HG02642 (cell line): Measurements from ENCODE around the gene MTX1.
"Not testable (repeated sequence)": the region's sequence is repeated elsewhere in the genome, so short reads cannot be mapped to it uniquely, and the experiment has no call there.

Source experiments
- ATAC-seq: cut with Tn5 transposase; IDR thresholded peaks from one replicate; pipeline ENCODE4 v1.9.1; 2021; ENCODE audit warnings: mild to moderate bottlenecking; ENCODE audit not compliant: unreplicated experiment, poor library complexity

MTX1 gene

DNA sequence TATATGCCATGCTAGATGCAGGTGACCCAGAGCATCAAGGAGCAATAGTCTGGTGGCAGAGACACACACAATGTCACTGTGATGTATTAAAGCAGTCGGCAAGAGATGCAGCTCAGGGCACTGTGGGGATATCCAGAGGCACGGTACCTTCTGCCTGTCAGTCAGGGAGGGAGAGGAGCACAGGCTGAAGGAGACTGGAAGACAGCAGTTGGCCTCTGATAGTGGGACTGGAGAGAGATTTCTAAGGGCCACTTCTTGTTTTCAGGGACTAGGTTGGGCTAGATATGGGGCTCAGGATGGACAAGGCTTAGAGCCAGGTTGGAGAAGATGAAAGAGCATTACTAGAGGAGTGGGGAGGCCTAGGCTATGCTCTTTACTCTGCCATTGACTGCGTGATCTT is 22.8 kb downstream of the MTX1 start:
- ATAC-seq, result not testable (repeated sequence)

DNA sequence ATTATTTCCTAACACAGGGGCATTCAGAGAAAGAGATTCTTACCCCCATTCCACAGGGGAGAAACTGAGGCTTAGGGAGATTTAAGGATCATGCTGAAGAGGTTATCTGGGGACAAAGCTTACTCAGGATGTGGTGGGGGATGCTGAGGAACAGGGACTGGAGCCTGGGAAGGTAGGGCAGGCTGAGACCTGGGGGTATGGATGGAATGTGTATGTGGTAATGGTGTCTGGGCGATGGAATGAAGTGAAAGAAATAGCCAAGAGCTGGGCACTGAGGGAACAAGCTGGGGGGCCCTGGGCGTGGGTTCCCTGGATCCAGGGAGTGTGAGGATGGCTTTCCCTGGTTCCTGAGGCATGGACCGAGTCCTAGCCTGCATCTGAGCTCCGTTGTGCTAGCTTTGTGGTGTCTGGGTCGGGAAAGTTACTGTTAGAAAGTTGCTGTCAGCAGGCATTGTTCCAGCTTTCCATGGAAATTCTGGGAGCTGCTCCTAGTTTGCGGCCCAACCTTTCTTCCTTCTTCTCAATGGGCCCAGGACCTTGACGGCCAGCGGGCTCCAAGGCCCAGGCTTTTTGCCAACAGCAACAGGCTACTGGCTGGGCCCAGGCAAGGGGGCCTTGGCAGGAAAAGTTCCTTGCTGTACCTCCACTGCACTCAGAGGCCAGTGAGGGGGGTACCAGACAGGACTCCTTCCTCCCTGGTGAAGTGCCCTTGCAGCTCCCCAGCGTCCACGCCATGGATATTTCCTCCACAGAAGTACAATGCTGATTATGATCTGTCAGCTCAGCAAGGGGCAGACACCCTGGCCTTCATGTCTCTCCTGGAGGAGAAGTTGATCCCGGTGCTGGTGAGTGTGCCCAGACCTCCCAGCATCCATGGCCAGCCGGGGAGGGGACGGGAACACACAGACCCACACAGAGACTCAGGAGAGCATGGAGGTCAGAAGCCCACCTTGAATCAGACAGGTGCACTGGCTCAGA is 23.8 kb downstream of the MTX1 start:
- not testable (repeated sequence) for ATAC-seq

DNA sequence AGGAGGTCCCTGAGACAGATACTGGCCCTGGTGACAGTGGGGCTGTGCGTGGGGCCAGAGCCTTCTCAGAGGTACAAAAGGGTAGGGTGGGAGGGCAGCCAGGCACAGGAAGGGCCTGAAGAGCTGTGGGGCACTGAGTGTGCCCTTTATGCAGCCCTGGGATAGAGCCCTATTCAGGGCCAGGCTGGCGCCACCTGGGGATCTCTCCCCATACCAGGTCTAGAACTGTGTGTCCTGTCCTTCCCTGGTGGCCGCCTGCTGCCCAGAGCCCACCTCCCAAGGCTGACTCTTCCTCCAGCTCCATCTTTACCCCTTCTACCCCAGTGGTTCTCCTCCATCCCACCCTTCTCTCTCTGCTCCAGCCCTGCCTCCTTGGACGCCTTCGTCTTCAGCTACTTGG is 25.0 kb downstream of the MTX1 start:
- not testable (repeated sequence) for ATAC-seq

DNA sequence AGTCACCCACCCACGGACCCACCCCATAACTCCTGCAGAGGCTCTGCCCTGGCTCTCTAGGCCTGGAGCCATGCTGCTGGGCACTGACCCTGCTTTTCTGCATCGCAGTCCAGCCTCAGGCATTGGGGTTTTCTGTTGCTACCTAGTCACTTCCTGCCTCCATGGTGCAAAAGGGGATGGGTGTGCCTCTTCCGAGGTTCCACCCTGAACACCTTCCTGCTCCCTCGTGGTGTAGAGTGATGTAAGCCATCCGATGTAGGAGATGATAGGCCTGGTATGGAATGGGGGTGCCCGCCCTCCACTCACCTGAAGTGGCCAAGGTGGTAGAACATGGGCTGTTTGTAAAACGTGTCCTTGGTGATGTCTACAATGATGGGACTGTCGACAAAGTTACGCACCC is 26.9 kb downstream of the MTX1 start:
- ATAC-seq, result not testable (repeated sequence)

DNA sequence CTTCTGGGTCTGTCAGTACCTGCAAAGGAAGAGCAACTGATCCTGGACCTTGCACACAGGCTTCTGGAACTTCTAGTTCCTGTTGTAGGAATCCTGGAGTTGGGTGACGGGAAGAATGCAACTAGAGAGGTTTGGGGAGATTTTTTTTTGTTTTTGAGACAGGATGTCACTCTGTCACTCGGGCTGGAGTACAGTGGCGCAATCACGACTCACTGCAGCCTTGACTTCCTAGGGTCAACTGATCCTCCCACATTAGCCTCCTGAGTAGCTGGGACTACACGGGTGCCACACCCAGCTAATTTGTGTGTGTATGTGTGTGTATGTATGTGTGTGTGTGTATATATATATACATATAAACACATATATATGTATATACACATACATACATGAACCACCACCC is 28.0 kb downstream of the MTX1 start:
- no peak for ATAC-seq

DNA sequence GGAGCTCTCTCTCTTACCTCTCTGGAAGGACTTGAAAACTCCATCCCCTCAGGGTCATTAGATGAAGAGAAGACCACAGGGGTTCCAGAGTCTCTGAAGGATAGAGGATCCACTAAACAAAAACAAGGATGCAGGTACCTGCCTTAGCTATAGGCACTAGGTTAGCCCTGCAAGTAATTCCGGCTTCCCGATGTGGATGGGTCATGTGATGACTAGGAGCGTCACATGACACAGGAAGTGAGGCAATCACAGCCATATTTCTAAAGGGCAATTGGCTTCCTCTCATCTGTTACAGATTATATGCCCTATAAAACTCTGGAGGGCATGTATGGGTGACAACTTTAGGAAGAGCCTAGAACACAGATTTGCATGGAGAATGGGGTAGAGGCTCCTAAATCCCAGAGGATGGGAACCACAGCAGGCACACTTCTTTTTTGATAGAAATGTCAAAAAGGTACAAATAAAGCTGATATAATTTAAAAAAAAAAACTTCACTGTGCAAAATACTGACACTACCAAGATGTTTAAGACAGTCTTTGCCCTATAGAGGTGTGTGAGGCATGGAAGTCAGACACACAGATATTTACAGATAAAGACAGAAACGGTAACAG is 32.7 kb downstream of the MTX1 start:
- ATAC-seq, result peak; percentile 25

DNA sequence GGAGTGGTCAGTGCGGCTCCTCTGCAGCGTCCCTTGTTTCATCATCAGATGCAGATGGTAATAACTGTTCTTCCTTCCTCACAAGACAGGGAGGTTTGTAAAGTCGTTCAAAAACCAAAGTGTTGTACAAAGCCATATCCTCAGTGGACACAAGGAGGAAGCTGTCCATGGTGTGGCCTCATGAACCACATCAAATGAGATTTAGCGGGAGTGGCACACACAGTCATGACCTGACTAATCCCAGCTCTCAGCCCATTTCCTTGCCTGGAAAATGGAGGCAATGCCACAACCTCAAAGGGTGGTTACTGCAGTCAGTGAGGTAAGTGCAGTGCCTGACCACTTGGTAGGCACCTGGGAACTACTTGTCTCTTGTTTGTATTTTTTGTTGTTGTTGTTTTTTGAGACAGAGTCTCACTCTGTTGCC is 33.4 kb downstream of the MTX1 start:
- no peak for ATAC-seq

DNA sequence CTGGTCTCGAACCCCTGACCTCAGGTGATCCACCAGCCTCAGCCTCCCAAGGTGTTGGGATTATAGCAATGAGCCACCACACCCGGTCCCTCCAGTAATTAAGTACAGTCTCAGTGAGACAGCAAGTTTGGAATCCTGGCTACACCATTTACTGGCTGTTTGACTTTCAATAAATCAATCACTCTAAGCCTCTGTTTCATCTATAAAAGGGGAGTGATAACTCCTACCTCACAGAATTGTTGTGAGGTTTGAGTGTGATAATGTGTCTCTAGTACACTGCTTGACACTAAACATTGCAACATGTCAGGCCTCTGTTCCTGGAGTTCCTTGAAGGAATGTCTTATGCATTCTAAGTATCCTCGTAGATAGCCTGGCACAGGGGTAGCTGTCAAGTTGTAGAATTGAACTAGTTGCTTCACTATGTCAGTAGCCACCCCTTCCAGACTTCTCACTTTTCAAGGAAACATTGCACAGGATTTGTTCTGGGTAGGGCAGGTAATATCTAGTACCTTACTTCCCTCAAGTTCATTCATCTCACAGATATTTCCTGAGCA is 34.4 kb downstream of the MTX1 start:
- no peak for ATAC-seq

DNA sequence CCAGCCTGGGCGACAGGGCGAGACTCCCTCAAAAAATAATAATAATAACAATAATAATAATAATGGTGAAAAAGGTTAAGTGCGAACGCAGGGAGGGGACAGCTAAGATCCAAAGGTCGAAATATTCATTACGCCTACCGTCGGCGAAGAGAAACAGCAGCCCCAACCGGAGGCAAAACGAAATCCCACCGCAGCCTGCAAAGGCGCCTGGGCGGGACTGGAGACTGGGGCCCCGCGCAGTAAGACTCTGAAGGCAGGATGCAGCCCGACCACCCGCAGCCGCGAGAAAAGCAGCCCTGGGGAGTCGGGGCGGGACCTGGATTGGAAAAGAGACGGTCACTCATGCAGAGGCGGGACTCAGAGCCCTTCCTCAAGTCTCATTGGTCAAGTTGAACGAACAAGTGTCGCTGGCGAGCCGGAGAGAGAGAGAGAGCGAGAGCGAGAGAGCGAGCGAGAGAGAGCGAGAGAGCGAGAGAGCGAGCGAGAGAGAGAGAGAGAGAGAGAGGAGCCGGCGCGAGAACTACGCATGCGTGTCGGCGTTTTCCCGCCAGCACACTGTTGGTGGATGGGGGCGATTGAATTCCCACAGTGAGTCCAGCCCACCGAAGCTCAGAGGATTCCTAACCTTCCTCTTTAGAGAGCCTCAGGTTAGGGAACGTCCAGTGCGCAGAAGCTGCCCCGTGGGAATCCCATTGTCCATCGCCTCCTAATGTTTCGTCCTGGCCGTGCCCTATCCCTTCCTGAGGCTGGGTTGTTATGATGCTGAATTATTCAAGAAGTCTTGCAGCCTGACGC is 36.1 kb downstream of the MTX1 start:
- ATAC-seq, result peak; percentile 88

DNA sequence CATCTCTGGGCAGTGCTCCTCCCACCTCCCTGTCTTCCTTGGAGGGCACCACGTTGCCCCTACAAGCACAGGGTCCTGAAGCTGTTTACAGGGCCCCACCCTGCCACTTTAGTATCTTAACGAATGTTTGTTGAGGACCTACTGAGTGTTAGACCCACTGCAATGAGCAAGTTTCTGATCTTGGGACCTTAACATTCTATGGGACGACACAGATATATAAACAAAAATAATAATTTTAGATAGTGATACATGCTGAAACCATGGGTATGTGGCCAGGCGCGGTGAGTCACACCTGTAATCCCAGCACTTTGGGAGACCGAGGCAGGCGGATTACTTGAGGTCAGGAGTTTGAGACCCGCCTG is 36.6 kb downstream of the MTX1 start:
- ATAC-seq, result no peak

DNA sequence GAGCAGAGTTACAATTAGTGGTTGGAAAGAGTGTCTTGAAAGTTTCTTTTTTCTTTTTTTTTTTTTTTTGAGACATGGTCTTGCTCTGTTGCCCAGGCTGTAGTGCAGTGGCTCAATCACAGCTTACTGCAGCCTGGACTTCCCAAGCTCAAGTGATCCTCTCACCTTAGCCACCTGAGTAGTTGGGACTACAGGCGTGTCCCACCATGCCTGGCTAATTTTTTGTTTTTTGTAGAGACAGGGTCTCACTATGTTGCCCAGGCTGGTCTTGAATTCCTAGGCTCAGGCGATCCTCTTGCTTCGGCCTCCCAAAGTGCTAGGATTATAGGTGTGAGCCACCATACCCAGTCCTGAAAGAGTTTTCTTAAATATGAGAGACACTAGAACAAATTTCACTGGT is 38.3 kb downstream of the MTX1 start:
- ATAC-seq, result not testable (repeated sequence)

DNA sequence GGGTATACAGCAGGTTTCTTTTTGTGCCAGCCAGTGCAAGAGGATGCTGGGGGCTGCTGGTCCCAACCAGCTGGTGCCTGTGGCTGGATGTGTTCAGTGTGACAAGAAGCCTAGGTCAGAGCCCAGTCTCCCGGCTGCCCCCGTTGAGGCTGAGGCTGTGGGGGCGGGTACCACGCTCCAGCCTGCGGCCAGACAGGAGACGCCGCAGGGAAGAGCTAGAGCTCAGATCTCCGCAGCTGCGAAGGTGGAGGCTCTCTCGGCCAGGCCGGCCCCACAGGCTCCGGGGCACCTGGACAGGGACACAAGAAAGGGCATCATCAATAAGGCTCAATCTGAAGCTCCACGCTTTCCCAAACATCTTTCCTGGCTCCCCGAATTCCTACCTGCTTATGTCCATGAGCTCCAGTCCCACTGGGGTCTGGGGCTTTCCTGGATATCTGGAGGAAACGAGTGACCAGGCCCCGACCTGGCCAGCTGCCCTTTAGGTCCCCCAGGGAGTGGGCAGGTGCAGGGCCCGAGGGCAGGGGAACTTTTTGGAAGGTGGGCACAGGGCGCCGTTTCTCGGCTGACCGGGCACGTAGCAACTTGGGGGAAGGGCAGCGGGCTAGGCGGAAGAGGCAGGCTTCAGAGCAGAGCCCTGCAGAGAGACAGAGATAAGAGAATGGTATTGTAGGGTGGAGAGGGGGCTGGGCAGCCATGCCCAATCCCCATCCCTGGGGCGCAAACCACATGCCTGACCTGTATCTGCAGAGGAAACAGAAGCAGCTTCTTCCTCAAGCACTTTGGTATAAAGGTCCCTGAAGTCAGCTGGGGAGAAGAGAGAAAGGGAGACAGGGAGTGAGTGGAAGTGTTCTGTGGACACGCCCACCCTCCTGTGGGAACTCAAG is 39.4 kb downstream of the MTX1 start:
- ATAC-seq, result no peak

DNA sequence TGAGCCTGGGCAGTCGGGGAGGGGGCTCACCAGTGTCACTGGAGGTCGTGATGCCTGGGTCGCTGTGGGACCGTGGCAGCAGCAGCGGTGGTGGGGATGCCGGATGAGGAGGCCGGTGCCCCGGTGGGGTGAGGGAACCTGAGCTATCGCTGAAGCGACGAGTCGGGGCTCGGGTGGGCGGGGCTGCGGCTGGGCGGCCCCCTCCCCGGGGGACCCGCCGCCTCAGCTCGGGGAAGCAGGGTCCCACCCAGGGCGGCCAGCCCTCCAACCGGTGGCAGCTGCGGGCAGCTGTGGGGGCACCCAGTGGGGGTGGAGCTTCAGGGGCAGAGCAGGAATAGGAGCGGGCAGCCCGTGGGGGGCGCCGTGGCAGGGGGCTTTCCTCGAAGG is 41.7 kb downstream of the MTX1 start:
- peak; percentile 19 for ATAC-seq

DNA sequence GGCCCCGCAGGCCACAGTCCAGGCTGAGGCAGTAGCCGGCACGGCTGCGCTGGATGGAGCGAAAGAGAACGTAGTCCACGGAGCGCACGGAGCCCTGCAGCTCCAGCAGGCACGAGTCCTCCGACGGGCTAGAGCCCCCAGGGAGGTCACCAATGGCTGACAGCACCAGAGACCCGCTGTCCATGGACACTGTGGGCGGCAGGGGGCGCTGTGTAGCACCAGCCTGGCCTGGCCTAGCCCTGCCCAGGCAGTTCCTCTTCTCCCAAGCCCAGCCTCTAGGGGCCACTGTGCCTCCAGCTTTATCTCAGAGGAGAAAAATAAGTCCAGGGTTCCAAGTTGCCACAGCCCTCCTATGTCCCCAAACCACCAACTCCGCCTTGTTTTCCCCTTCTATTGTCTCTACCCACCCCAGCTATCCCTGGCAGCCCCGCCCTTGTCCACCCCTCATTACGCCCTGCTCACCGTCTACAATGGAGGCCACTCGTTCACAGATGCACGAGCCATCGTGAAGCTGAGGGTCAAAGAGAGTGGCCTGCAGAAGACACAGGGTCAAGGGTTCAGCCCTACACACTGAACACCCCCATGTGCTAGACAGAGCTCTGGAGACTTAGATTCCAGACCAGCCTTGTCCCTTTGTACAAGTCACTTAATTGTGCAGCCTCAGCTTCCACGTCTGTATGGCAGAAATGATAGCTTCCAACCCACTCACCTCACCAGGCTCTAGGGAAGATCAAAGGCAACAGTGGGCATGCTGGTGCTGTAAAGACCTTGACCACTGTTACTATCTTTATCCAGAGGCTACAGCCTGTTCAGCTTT is 42.3 kb downstream of the MTX1 start:
- ATAC-seq, result peak; percentile 86

DNA sequence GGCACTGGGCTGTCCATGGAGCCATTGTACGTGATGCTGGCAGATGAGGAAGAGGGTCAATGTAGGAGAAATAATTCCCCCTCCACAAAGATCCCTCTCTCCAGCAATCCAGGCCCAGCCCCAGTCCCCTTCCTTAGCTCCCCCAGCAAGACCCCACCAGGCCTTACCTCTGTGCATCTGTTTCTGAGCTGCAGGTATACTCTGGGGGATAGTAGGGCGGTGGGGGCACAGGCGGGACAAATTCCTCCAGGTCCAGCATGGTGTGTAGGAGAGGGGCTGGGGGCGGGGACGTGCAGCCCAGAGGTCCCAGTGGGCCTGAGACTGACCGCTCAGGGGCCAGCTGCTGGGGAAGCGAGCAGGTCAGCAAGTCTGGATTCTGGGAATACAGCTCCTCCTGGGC is 43.1 kb downstream of the MTX1 start:
- no peak for ATAC-seq

DNA sequence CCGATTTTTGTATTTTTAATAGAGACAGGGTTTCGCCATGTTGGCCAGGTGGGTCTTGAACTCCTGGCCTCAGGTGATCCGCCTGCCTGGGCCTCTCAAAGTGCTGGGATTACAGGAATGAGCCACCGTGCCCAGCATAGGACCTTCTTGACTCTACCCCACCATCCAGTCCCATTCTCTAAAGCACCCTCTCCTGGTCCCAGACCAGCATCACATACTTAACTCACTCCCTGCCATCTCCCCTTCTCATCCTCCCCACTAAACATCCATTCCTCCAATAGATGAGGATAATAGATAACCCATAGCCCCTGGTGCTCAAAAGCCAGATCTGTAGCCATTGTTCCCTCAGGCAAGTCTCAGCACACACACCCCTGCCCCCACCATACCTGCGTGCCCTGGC is 44.7 kb downstream of the MTX1 start:
- ATAC-seq, result no peak

DNA sequence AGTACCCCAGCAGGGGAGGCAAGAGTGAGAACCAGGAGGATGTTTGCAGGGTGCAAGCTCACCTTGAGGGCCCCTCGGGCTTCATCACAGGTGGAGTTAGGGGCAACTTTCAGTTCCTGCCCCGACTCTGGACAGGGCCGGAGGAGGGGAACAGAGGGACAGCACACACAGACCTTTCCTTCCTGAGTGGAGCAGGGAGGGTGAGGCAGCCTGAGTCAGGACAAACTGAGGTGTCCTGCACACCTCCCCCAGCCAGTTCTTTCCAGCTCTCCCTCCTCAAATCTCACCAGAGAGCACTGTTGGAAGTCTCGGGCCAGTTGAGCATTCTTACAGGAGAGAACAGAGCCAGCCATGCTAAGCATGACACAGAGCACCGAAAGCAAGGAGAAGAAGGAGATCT is 45.3 kb downstream of the MTX1 start:
- ATAC-seq, result no peak

DNA sequence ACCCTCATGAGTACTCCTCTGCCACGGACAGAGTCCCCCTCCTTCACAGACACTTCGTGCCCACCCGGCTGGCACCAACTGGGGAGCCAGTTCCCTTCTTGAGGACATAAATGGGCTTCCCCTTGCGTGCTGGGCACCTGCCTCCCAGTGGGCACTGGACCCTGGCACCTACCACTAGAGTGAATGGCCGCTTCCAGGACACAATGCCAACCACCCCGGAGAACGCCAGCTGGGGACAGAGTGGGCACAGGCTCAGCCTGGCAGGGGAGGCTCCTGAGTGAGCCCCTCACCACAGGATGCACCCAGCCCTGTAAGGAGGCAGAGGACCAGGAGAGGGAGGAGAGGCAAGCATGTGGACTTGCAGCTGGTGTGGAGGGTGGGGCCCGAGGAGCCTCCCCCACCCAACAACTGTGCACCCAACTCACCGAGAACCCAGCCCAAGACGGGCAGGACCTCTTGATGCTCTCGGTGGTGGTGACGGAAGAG is 45.8 kb downstream of the MTX1 start:
- no peak for ATAC-seq
